H9 (cell line): ENCODE measurements around the gene MOAP1. TPM values are rescaled to one million over a fixed set of nuclear protein-coding genes. Genes with fewer than 3 reads are reported as not detected.

Experiments used
- DNase-seq: peaks from one replicate; pipeline ENCODE4 v3.0.0-alpha.2; 2017
- H2AFZ ChIP-seq: one replicate; pipeline ENCODE4 v1.6.1; 2013; ENCODE audit warnings: mild to moderate bottlenecking, low read length, control low read depth, moderate library complexity
- H2AK5ac ChIP-seq: 2 replicates; pipeline ENCODE4 v1.6.1; 2013; ENCODE audit warnings: low read length, control low read depth, mixed read lengths; ENCODE audit not compliant: insufficient read length
- H2BK120ac ChIP-seq: one replicate; pipeline ENCODE4 v1.6.1; 2013; ENCODE audit warnings: low read depth, mild to moderate bottlenecking, low read length, control low read depth, inconsistent platforms; ENCODE audit not compliant: poor library complexity, severe bottlenecking
- H2BK12ac ChIP-seq: 2 replicates; pipeline ENCODE4 v1.6.1; 2013; ENCODE audit warnings: low read length, control low read depth, mixed read lengths, low read depth; ENCODE audit not compliant: insufficient read length
- H2BK15ac ChIP-seq: 2 replicates; pipeline ENCODE4 v1.6.1; 2013; ENCODE audit warnings: low read depth, low read length, control low read depth
- H2BK20ac ChIP-seq: one replicate; pipeline ENCODE4 v1.6.1; 2013; ENCODE audit warnings: low read depth, mild to moderate bottlenecking, low read length, control low read depth, inconsistent platforms; ENCODE audit not compliant: poor library complexity, severe bottlenecking
- H2BK5ac ChIP-seq: 2 replicates; pipeline ENCODE4 v1.6.1; 2013; ENCODE audit warnings: low read length, control low read depth, mixed read lengths; ENCODE audit not compliant: insufficient read length
- H3K14ac ChIP-seq: 2 replicates; pipeline ENCODE4 v1.6.1; 2013; ENCODE audit warnings: low read length, control low read depth; ENCODE audit not compliant: insufficient read depth
- H3K18ac ChIP-seq: 2 replicates; pipeline ENCODE4 v1.6.1; 2013; ENCODE audit warnings: low read depth, mild to moderate bottlenecking, mixed read lengths, low read length, control low read depth; ENCODE audit not compliant: insufficient read length
- H3K23ac ChIP-seq: 2 replicates; pipeline ENCODE4 v1.6.1; 2013; ENCODE audit warnings: low read length, control low read depth, mixed read lengths, low read depth; ENCODE audit not compliant: insufficient read length
- H3K23me2 ChIP-seq: 2 replicates; pipeline ENCODE4 v1.6.1; 2013; ENCODE audit warnings: low read depth, mild to moderate bottlenecking, mixed read lengths, low read length, control low read depth; ENCODE audit not compliant: insufficient read length, poor library complexity, severe bottlenecking
- H3K27ac ChIP-seq: 2 replicates; pipeline ENCODE4 v1.5.1; 2013; ENCODE audit warnings: low read length, control low read depth, mixed read lengths, low read depth; ENCODE audit not compliant: insufficient read length
- H3K27me3 ChIP-seq: 2 replicates; pipeline ENCODE4 v1.6.1; 2013; ENCODE audit warnings: low read length, control low read depth, inconsistent platforms; ENCODE audit not compliant: insufficient read depth
- H3K4ac ChIP-seq: 2 replicates; pipeline ENCODE4 v1.6.1; 2013; ENCODE audit warnings: low read depth, mild to moderate bottlenecking, control low read depth, inconsistent platforms, low read length, moderate library complexity
- H3K4me1 ChIP-seq: 2 replicates; pipeline ENCODE4 v1.6.1; 2013; ENCODE audit warnings: low read length, control low read depth, inconsistent platforms; ENCODE audit not compliant: insufficient read depth
- H3K4me2 ChIP-seq: 2 replicates; pipeline ENCODE4 v1.6.1; 2013; ENCODE audit warnings: low read length, control low read depth, mixed read lengths; ENCODE audit not compliant: insufficient read length, insufficient read depth
- H3K56ac ChIP-seq: 2 replicates; pipeline ENCODE4 v1.6.1; 2013; ENCODE audit warnings: low read depth, mild to moderate bottlenecking, mixed read lengths, low read length, control low read depth; ENCODE audit not compliant: insufficient read length
- H3K79me1 ChIP-seq: 2 replicates; pipeline ENCODE4 v1.6.1; 2013; ENCODE audit warnings: low read depth, mild to moderate bottlenecking, moderate library complexity, low read length, control low read depth, inconsistent platforms; ENCODE audit not compliant: insufficient read depth, poor library complexity, severe bottlenecking
- H3K79me2 ChIP-seq: 2 replicates; pipeline ENCODE4 v1.6.1; 2013; ENCODE audit warnings: low read length, control low read depth, inconsistent platforms; ENCODE audit not compliant: insufficient read depth
- H3K9ac ChIP-seq: 2 replicates; pipeline ENCODE4 v1.6.1; 2013; ENCODE audit warnings: low read length, control low read depth, mixed read lengths; ENCODE audit not compliant: insufficient read length; ENCODE audit errors: extremely low read depth
- H3K9me3 ChIP-seq: one replicate; pipeline ENCODE4 v1.6.1; 2013; ENCODE audit warnings: low read depth, low read length, inconsistent platforms; ENCODE audit not compliant: control insufficient read depth
- H3T11ph ChIP-seq: one replicate; pipeline ENCODE4 v1.6.1; 2013; ENCODE audit warnings: mild to moderate bottlenecking, low read length, control low read depth, inconsistent platforms
- H4K20me1 ChIP-seq: one replicate; pipeline ENCODE4 v1.6.1; 2013; ENCODE audit not compliant: control insufficient read depth, insufficient read length, insufficient read depth
- H4K5ac ChIP-seq: 2 replicates; pipeline ENCODE4 v1.6.1; 2013; ENCODE audit warnings: low read depth, mild to moderate bottlenecking, mixed read lengths, low read length, control low read depth; ENCODE audit not compliant: insufficient read length
- H4K8ac ChIP-seq: replicated peaks from 2 replicates; pipeline ENCODE4 v1.6.1; 2013; ENCODE audit warnings: low read length, control low read depth, mixed read lengths, low read depth; ENCODE audit not compliant: insufficient read length
- H4K91ac ChIP-seq: 2 replicates; pipeline ENCODE4 v1.6.1; 2013; ENCODE audit warnings: low read depth, mild to moderate bottlenecking, moderate library complexity, mixed read lengths, low read length, control low read depth; ENCODE audit not compliant: insufficient read length
- H3K27ac Mint-ChIP-seq, 3 experiments: 2 replicates in 2 of 3; 3 replicates in 1 of 3; pipeline ENCODE4 v1.8.0; 2020 to 2021; ENCODE audit warnings: mixed read lengths in 3 of 3, mild to moderate bottlenecking in 1 of 3, moderate library complexity in 1 of 3
- H3K27me3 Mint-ChIP-seq: 2 replicates; pipeline ENCODE4 v1.8.0; 2021; ENCODE audit warnings: low read depth, mild to moderate bottlenecking, moderate library complexity, mixed read lengths
- H3K36me3 Mint-ChIP-seq, 3 experiments: 2 replicates in 2 of 3; 3 replicates in 1 of 3; pipeline ENCODE4 v1.8.0; 2020 to 2021; ENCODE audit warnings: low read depth in 3 of 3, mixed read lengths in 3 of 3; ENCODE audit not compliant: insufficient read depth in 1 of 3
- H3K4me1 Mint-ChIP-seq, 2 experiments: 2 replicates each; pipeline ENCODE4 v1.8.0; 2020; ENCODE audit warnings: mixed read lengths in 2 of 2
- H3K4me3 Mint-ChIP-seq, 2 experiments: 2 replicates in 1 of 2; 3 replicates in 1 of 2; pipeline ENCODE4 v1.8.0; 2020 to 2021; ENCODE audit warnings: mild to moderate bottlenecking in 2 of 2, mixed read lengths in 2 of 2, moderate library complexity in 1 of 2
- H3K9me3 Mint-ChIP-seq, 2 experiments: 2 replicates in 1 of 2; 3 replicates in 1 of 2; pipeline ENCODE4 v1.8.0; 2020; ENCODE audit warnings: mild to moderate bottlenecking in 2 of 2, mixed read lengths in 2 of 2, moderate library complexity in 1 of 2
- WGBS: extraction: QIAGEN DNeasy Blood & Tissue Kit; methylation state at CpG from one replicate; pipeline ENCODE4 v1.1.7; 2013; ENCODE audit warnings: missing lambda C conversion rate, low lambda C conversion rate, mixed read lengths; ENCODE audit not compliant: insufficient read length; ENCODE audit errors: extremely low coverage; 5-methylcytosine and 5-hydroxymethylcytosine counted together
- total RNA-seq: library from RNA; stranded (reverse); gene quantifications from 2 replicates; pipeline ENCODE4 v1.2.1, GENCODE V29; 2021
- TF ChIP-seq, protein P1 (sequence below): fragments of 200-600 bp; sonication (generic); conservative IDR thresholded peaks from 3 replicates; pipeline ENCODE4 v1.8.0; 2021; ENCODE audit warnings: antibody characterized with exemption, mild to moderate bottlenecking

MOAP1 gene
- total RNA-seq, 1 experiment from 2014 or later = 13.6 TPM

DNA sequence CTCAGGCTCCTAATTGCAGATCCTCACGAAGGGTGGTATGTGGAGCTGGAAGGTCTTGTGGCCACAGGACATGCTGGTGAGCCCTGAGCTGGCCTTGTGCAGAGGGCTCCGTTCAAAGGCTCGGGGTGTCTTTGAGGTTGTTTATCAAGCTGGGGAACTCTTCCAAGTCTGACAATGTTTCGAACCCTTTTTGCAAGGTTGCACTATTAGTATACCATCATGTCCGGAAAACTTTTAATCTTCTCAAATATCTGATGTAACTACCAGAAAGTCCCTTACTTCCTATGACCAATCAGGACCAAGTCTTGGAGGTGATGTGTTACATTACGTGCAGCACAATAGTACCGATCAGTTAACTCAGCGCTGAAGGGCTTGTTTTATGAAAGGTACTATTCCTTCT lies 43.9 kb upstream of the MOAP1 start:
- H3K23me2 ChIP-seq = no peaks in the 10 kb centered on the region
- no peak overlapping the region for H3K27ac ChIP-seq
- no peaks in the 10 kb centered on the region for H3K4me1 ChIP-seq
- Mint-ChIP-seq H3K27ac (no peak overlapping the region), H3K36me3 (peaks cover 16 to 43% (median 39%) of the 10 kb centered on the region in 3 experiments; a peak in 6 of 7 replicates), H3K9me3 (no peaks in the 10 kb centered on the region), H3K27me3 (no peaks in the 10 kb centered on the region), H3K4me3 (no peak overlapping the region), H3K4me1 (peaks cover 0 to 4% of the 10 kb centered on the region in 2 experiments; a peak in 1 of 4 replicates)
- TF ChIP-seq, protein P1, sequence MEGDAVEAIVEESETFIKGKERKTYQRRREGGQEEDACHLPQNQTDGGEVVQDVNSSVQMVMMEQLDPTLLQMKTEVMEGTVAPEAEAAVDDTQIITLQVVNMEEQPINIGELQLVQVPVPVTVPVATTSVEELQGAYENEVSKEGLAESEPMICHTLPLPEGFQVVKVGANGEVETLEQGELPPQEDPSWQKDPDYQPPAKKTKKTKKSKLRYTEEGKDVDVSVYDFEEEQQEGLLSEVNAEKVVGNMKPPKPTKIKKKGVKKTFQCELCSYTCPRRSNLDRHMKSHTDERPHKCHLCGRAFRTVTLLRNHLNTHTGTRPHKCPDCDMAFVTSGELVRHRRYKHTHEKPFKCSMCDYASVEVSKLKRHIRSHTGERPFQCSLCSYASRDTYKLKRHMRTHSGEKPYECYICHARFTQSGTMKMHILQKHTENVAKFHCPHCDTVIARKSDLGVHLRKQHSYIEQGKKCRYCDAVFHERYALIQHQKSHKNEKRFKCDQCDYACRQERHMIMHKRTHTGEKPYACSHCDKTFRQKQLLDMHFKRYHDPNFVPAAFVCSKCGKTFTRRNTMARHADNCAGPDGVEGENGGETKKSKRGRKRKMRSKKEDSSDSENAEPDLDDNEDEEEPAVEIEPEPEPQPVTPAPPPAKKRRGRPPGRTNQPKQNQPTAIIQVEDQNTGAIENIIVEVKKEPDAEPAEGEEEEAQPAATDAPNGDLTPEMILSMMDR = no peak
- no peak overlapping the region for H3K23ac ChIP-seq
- no peak overlapping the region for H4K5ac ChIP-seq
- H2AK5ac ChIP-seq = no peak overlapping the region
- no peak overlapping the region for H3K14ac ChIP-seq
- H3K79me1 ChIP-seq = no peaks in the 10 kb centered on the region
- H2BK12ac ChIP-seq = no peak overlapping the region
- H2BK15ac ChIP-seq = no peak overlapping the region
- no peak overlapping the region for H3K18ac ChIP-seq
- no peak overlapping the region for H3K9ac ChIP-seq
- H2BK20ac ChIP-seq = no peak overlapping the region
- H2AFZ ChIP-seq = no peak overlapping the region
- H3T11ph ChIP-seq = no peak overlapping the region
- no peak overlapping the region for H3K4me2 ChIP-seq
- no peak overlapping the region for H3K4ac ChIP-seq
- H3K9me3 ChIP-seq = no peaks in the 10 kb centered on the region
- no peaks in the 10 kb centered on the region for H3K27me3 ChIP-seq
- no CpG with 5 or more reads among the region's 8 CpGs for WGBS
- H2BK5ac ChIP-seq = no peak overlapping the region
- no peaks in the 10 kb centered on the region for H3K79me2 ChIP-seq
- H2BK120ac ChIP-seq = no peak overlapping the region
- no peak overlapping the region for H3K56ac ChIP-seq
- no peak overlapping the region for H4K8ac ChIP-seq
- no peak for DNase-seq
- H4K91ac ChIP-seq = no peak overlapping the region
- H4K20me1 ChIP-seq = no peaks in the 10 kb centered on the region
